HG02852 (cell line): Measurements from ENCODE around the gene DPY30.
"Not testable (repeated sequence)": the region's sequence is repeated elsewhere in the genome, so short reads cannot be mapped to it uniquely, and the experiment has no call there.

Experiments used
- ATAC-seq: cut with Tn5 transposase; IDR thresholded peaks from one replicate; pipeline ENCODE4 v1.9.1; 2021; ENCODE audit warnings: mild to moderate bottlenecking, moderate library complexity; ENCODE audit not compliant: unreplicated experiment

Gene DPY30

GRCh38 chr2:32039447-32040219 is at the start of gene DPY30:
Gene DPY30, minus strand, starts transcription at chr2:32039805. Its CDS starts 349 bp downstream, at chr2:32039456.
- peak; percentile 81 for ATAC-seq

GRCh38 chr2:32074134-32074506 is 34.5 kb upstream of the DPY30 start:
- ATAC-seq, result no peak

DNA sequence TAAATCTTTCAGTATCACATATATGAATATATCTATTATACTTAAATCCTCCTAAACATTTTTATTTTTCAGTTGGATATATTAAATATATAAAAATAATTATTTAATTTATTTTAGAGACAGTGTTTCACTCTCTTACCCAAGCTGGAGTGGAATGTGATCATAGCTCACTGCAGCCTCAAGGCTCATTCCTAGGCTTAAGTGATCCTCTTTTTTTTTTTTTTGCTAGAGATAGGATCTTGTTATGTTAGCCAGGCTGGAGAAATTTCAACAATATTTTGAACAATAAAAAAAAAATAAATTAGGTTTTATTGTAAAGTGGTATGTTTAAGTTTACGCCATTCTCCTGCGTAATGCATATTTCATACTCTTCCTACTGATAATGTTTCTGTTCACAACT is 27.9 kb upstream of the DPY30 start:
- no peak for ATAC-seq

DNA sequence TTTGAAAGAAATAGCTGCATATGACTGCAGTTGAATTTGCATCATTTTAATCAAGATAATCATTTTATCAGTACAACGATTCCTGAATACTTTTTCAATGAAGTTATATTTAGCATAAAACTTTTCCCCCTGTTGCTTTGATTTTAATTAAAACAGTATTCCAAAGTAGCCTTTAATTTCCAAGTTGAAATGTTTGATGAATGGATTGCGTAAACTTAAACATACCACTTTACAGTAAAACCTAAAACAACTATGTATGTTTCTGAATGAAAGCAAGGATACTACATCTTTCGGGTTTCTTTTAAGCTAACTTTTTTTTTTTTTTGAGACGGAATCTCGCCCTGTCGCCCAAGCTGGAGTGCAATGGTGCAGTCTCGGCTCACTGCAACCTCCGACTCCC is 25.1 kb upstream of the DPY30 start:
- ATAC-seq, result no peak

DNA sequence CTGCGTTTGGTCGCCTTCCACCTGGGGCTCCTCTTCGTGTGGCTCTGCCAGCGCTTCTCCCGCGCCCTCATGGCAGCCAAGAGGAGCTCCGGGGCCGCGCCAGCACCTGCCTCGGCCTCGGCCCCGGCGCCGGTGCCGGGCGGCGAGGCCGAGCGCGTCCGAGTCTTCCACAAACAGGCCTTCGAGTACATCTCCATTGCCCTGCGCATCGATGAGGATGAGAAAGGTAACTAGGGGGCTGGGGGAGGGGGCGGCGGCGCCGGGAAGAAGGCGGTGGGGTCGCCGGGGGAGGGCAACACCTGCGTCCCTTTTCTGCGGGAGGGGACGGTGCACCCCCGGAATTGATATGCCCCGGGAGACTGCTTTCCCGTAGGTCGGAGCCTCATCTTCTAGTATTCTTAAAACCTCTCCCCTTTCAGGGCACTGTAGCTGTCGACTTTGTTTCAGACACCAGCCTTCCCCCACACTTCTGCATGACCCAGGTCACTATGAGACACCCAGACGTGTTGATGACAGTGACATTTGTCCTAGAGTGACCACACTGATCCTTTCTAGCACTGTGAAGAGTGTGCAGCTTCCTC is 24.5 kb upstream of the DPY30 start:
- no peak for ATAC-seq

- peak; percentile 94 for ATAC-seq
Measured at GRCh38 chr2:32063310-32064020, 23.9 kb upstream of the DPY30 start, which contains the start of gene SPAST. Gene SPAST, plus strand, starts transcription at chr2:32063556. Its CDS starts 276 bp downstream, at chr2:32063832.

- ATAC-seq, result no peak
Measured at GRCh38 chr2:32061973-32062861, 22.6 kb upstream of the DPY30 start.

DNA sequence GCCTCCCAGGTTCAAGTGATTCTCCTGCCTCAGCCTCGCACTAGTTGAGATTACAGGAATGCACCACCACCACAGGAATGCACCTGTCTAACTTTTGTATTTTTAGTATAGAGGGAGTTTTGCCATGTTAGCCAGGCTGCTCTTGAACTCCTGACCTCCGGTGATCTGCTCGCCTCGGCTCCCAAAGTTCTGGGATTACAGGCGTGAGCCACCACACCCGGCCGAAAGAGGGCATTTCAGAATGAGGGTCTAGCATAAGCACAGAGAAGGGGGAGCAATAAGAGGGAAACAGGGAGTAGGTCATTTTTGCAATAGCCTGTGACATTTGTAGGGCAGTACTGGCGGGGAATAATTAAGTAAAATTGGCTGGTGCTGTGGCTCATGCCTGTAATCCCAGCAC is 21.8 kb upstream of the DPY30 start:
- ATAC-seq, result no peak

DNA sequence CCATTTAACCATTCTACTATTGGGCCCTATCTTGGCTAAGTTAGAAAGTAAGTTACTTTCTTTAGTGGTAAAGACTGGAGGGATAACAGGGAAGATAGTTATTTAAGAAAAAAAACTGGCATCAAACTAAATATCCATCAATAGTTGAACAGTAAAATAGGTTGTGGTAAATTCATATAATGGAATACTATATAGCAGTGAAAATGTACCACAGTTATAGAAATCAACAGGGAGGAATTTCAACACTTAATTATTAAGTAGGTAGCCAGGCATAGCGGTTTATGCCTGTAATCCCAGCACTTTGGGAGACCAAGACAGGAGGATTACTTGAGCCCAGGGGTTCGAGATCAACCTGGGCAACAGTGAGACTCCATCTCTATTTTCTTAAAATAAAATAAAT is 20.7 kb upstream of the DPY30 start:
- ATAC-seq, result no peak

DNA sequence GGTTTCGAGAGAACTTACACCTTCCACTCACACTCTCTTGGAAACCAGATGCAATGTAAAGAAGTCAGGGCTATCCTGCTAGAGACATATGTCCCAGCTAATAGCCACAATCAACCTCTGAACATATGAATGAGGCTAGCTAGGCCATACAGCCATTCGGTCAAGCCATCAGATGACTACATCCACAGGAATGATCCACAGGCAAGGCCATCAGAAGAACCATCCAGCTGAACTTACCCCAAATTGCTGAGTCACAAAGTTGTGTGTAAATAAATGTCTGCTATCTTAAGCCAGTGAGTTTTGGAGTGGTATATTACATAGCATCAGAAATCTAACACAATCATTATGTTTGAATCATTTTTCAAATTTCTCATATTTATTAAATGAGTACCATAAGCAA is 18.5 kb upstream of the DPY30 start:
- no peak for ATAC-seq

DNA sequence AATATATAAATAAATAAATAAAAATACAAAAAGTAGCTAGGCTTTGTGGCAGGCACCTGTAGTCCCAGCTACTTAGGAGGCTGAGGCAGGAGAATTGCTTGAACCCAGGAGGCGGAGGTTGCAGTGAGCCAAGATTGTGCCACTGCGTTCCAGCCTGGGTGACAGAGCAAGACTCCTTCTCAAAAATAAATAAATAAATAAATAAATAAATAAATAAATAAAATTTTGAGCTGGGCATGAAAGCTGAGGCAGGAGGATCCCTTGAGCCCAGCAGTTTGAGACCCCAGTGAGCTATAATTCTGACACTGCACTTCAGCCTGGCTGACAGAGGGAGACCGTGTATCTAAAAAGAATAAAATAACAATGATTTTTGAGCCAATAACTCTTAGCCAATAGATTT is 15.0 kb upstream of the DPY30 start:
- ATAC-seq, result not testable (repeated sequence)

DNA sequence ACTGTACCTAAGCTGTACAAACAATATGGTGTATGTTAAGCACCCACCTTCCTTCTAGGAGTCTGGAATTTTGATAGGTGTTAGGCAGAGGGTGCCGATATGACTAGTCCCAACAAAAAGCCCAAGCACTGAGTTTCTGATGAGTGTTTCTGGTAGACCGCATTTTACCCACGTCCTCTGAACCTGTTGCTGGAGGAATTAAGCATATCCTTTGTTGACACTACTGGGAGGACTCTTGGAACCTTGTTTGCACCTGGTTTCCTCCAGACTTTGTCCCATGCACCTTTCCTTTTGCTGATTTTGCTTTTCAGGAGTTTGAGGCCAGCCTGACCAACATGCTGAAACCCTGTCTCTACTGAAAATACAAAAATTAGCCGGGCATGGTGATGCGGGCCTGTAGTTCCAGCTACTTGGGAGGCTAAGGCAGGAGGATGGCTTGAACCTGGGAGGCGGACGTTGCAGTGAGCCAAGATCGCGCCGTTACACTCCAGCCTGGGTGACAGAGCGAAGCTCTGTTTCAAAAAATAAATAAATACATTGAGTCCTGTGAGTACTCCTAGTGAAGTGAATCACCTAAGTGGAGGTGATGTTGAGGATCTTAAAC is 12.3 kb upstream of the DPY30 start:
- no peak for ATAC-seq

DNA sequence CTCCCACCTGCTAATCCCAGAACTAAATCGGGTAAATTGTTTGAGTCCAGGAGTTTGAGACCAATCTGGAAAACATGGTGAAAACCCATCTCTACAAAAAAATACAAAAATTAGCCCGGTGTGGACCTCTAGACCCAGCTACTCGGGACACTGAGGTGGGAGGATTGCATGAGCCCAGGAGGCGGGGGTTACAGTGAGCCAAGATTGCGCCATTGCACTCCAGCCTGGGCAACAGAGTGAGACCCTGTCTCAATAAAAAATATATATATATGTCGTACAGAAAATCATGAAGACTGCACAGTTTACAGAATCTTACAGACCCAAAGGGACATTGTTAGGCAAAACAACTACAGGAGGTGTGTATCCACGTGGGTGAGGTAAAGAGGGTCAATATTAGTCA is 4.0 kb upstream of the DPY30 start:
- ATAC-seq, result no peak

DNA sequence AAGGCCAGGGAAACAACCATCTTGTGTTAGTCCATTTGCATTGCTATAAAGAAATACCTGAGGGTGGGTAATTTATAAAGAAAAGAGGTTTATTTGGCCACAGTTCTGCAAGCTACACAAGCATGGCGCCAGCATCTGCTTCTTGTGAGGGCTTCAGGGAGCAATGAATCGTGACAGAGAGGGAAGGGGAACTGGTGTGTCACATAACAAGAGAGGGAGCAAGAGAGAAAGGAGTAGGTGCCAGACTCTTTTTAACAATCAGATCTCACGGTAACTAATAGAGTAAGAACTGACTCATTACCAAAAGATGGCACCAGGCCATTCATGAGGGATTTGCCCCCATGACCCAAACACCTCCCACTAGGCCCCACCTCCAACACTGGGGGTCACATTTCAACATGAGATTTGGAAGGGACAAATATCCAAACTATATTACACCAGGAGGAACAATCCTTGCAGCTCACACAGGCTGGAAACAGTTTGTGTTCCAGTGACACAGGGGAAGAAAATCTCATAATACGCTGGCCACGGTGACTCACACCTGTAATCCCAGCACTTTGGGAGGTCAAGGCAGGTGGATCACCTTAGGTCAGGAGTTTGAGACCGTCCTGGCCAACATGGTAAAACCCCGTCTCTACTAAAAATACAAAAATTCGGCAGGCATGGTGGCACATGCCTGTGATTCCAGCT is 5.3 kb downstream of the DPY30 start:
- not testable (repeated sequence) for ATAC-seq

GRCh38 chr2:32018789-32019482 is 20.7 kb downstream of the DPY30 start:
- not testable (repeated sequence) for ATAC-seq

GRCh38 chr2:32012872-32013271 is 26.7 kb downstream of the DPY30 start:
- ATAC-seq, result no peak

GRCh38 chr2:32011485-32011960 is 28.1 kb downstream of the DPY30 start:
- no peak for ATAC-seq

DNA sequence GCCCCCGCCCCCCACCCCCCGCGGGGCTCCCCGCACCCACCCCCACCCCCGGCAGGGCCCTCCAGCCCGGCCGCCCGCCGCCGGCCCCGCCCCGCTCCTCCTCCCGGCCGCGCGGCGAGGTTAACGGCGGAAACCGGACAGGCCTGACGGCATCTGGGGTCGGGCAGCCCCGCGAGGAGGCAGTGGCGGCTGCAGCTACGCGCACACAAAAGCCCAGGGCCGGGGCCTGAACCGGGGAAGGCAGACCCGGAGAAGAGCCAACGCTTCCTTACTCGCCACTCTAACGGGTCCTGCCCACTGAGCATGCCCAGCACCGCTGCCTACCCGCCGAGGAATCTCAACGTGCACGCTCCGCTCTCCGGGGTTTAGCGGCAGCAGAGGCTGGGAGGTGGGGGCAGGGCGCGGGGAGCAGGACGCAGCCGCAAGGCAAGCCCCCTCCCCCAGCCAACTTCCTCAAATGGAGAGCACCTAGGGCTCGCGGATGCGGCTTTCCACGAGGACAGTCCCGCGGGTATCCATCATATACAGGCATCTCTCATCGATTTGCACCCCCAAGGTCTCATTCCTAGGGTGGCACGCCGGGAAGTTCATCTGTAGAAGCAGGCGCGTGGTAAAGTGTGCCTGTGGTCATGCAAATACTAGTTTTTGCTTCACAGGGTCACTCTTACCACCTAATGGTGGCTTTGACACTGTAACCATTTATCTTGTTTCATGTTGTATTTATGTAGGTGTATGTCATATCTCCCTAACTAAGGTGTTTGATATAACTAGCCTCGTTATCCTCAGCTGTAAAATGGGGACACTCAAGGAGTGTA is 28.7 kb downstream of the DPY30 start, which contains the start of gene MEMO1:
Gene MEMO1, minus strand, starts transcription at position 339 of the 815 bp plus-strand sequence. CDS start 761 bp downstream, outside the sequence.
- ATAC-seq, result peak; percentile 62
